SU-DHL-6 (cell line): Measurements from ENCODE around the gene ARL2BP.

ENCODE experiments used
- H2AFZ ChIP-seq: fragments of 200-600 bp; sonication (generic); 2 replicates; pipeline ENCODE4 v1.6.1; 2014; ENCODE audit warnings: low read depth, mild to moderate bottlenecking, moderate library complexity, mixed read lengths, antibody characterized with exemption, low read length; ENCODE audit not compliant: severe bottlenecking
- H3F3A ChIP-seq: fragments of 200-600 bp; shearing (Covaris generic); 2 replicates; pipeline ENCODE4 v1.6.0; 2016; ENCODE audit warnings: antibody characterized with exemption, mild to moderate bottlenecking; ENCODE audit not compliant: insufficient read depth
- H3K27ac ChIP-seq: fragments of 200-600 bp; sonication (generic); 2 replicates; pipeline ENCODE4 v1.5.1; 2016; ENCODE audit warnings: low read depth, mild to moderate bottlenecking, low read length, moderate library complexity, mixed read lengths
- H3K27me3 ChIP-seq: fragments of 200-600 bp; sonication (generic), shearing (Covaris generic); 2 replicates; pipeline ENCODE4 v1.6.0; 2014; ENCODE audit warnings: mild to moderate bottlenecking, low read length
- H3K36me3 ChIP-seq: fragments of 200-600 bp; sonication (generic); 2 replicates; pipeline ENCODE4 v1.6.1; 2014; ENCODE audit warnings: mild to moderate bottlenecking, low read length, mixed read lengths
- H3K4me2 ChIP-seq: fragments of 300-600, 200-600 bp; shearing (Covaris generic), sonication (generic); 2 replicates; pipeline ENCODE4 v1.6.0; 2014; ENCODE audit warnings: low read length, low read depth, mild to moderate bottlenecking; ENCODE audit not compliant: poor library complexity, severe bottlenecking
- H3K4me3 ChIP-seq: fragments of 200-600 bp; sonication (generic); 2 replicates; pipeline ENCODE4 v1.5.1; 2014; ENCODE audit warnings: antibody characterized with exemption, low read length, mild to moderate bottlenecking, mixed read lengths; ENCODE audit not compliant: insufficient read depth, poor library complexity, severe bottlenecking
- H3K79me2 ChIP-seq: fragments of 200-600 bp; sonication (generic); 2 replicates; pipeline ENCODE4 v1.6.1; 2014; ENCODE audit warnings: mild to moderate bottlenecking, low read length, moderate library complexity; ENCODE audit not compliant: insufficient read depth
- H3K9ac ChIP-seq: fragments of 200-600 bp; sonication (generic); 2 replicates; pipeline ENCODE4 v1.7.0; 2014; ENCODE audit warnings: mild to moderate bottlenecking, low read length
- H3K9me2 ChIP-seq: fragments of 200-600 bp; sonication (generic); replicated peaks from 2 replicates; pipeline ENCODE4 v1.6.1; 2014; ENCODE audit warnings: low read length; ENCODE audit not compliant: insufficient read depth
- H3K9me3 ChIP-seq: fragments of 200-600 bp; sonication (generic); 2 replicates; pipeline ENCODE4 v1.6.1; 2014; ENCODE audit warnings: low read length, mixed read lengths; ENCODE audit not compliant: insufficient read depth
- H4K20me1 ChIP-seq: fragments of 200-600 bp; sonication (generic); 2 replicates; pipeline ENCODE4 v1.6.1; 2014; ENCODE audit warnings: low read depth, mild to moderate bottlenecking, antibody characterized with exemption, low read length, moderate library complexity, mixed read lengths
- EZH2phosphoT487 ChIP-seq: fragments of 200-600 bp; sonication (generic), shearing (Covaris generic); conservative IDR thresholded peaks from 2 replicates; pipeline ENCODE4 v1.6.1; 2018; ENCODE audit warnings: mild to moderate bottlenecking, antibody characterized with exemption, low read length, moderate library complexity, mixed read lengths
- TF ChIP-seq, protein P1 (sequence below): fragments of 200-600 bp; sonication (generic); IDR thresholded peaks from one replicate; pipeline ENCODE4 v1.5.1; 2017; ENCODE audit warnings: antibody characterized with exemption, mild to moderate bottlenecking, low read length, moderate library complexity; ENCODE audit not compliant: insufficient read depth, poor library complexity, severe bottlenecking

ARL2BP gene

DNA sequence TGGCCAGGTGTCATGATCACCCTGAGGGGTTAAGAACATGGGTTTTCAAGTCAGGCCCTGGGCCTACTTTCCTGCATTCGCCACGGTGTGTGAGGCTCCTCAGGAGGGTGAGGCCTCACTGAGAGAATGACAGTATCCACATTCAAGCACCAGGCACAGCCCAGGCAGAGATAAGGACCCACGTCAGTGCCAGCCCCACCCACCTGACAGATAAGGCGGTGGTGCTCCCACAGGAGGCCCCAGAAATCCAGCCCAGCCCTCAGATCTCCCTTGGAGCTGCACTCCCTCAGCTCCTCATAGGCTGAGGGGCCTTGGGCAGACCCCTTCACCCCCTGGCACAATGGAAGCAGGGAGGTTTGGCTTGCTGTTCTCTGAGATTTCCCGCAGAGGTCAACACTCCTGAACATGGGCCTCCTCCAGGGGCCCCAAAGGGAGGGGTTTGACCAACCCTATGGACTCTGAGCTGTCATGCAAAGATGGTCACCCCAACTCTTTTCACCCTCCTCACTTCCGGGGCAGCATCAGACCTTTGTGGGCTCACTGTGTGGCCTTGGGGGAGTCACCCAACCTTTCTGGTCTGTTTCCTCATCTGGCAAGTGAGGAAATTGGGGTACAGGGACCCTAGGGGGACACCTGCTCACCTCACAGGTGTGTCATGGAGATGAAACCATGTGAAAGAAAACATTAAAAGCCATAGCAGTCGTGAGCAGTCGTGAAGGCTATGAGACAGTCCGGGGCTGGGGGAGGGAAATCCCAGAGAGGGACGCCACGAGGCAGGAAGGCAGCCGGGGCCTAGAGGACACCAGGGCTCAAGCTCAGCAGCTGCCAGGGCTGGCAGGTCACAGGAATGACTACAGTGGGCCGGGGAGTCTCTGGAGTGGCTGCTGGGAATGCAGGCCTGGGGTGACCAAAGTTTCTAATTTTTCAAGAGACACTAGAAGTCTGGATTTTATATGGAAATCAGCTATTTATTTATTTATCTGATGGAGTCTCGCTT lies 24.0 kb downstream of the ARL2BP start:
- H3K9me2 ChIP-seq, result no peaks in the 10 kb centered on the region
- no peaks in the 10 kb centered on the region for H3K36me3 ChIP-seq
- H3K4me2 ChIP-seq, result no peak overlapping the region
- no peak overlapping the region for H3K4me3 ChIP-seq
- TF ChIP-seq, protein P1, sequence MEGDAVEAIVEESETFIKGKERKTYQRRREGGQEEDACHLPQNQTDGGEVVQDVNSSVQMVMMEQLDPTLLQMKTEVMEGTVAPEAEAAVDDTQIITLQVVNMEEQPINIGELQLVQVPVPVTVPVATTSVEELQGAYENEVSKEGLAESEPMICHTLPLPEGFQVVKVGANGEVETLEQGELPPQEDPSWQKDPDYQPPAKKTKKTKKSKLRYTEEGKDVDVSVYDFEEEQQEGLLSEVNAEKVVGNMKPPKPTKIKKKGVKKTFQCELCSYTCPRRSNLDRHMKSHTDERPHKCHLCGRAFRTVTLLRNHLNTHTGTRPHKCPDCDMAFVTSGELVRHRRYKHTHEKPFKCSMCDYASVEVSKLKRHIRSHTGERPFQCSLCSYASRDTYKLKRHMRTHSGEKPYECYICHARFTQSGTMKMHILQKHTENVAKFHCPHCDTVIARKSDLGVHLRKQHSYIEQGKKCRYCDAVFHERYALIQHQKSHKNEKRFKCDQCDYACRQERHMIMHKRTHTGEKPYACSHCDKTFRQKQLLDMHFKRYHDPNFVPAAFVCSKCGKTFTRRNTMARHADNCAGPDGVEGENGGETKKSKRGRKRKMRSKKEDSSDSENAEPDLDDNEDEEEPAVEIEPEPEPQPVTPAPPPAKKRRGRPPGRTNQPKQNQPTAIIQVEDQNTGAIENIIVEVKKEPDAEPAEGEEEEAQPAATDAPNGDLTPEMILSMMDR, result no peak
- TF ChIP-seq EZH2phosphoT487, result no peak
- no peak overlapping the region for H2AFZ ChIP-seq
- no peaks in the 10 kb centered on the region for H3F3A ChIP-seq
- no peaks in the 10 kb centered on the region for H3K27me3 ChIP-seq
- no peaks in the 10 kb centered on the region for H4K20me1 ChIP-seq
- H3K27ac ChIP-seq, result no peak overlapping the region
- no peak overlapping the region for H3K9ac ChIP-seq
- H3K79me2 ChIP-seq, result no peaks in the 10 kb centered on the region
- H3K9me3 ChIP-seq, result no peaks in the 10 kb centered on the region

DNA sequence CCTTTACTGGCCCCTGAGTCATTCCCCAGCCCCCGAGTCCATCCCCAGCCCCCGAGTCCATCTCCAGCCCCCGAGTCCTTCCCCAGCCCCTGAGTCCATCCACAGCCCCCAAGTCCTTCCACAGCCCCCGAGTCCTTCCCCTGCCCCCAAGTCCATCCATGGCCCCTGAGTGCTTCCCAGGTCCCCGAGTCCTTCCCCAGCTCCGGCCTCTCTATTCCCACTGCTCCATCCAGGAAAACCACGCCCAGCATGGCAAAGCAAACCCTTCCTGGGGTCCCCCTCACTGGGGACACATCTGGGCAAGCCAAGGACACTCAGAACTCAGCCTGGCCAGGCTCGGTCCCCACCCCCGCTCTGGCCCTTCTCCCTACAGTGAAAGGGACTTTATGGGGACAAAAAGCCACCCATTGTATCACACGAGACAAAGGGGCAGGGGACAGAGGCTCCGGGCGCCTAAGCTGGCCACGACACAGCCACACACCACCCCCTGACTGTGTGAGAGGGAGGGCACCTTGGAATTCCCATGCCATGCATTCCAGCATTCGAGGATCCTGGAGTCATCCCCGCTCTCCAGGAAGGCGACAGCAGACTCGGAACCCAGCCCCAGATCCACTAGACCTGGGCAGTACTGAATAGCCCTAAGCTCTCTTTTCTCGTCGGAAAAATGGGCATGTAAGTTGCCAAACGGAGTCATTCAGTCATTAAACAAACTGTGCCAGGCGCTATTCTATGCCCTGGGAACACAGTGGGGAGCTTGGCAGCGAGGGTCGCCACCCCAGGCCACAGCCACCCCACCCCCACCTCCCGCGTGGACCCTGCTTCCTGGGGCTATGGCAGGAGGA lies 25.4 kb downstream of the ARL2BP start:
- H3K4me2 ChIP-seq, result no peak overlapping the region
- no peaks in the 10 kb centered on the region for H3K79me2 ChIP-seq
- H4K20me1 ChIP-seq, result no peaks in the 10 kb centered on the region
- no peaks in the 10 kb centered on the region for H3K36me3 ChIP-seq
- no peak overlapping the region for H3K27ac ChIP-seq
- H3K9ac ChIP-seq, result no peak overlapping the region
- no peaks in the 10 kb centered on the region for H3K9me2 ChIP-seq
- TF ChIP-seq, protein P1, result no peak
- TF ChIP-seq EZH2phosphoT487, result no peak
- H3K9me3 ChIP-seq, result no peaks in the 10 kb centered on the region
- no peak overlapping the region for H2AFZ ChIP-seq
- H3K27me3 ChIP-seq, result no peaks in the 10 kb centered on the region
- H3K4me3 ChIP-seq, result no peak overlapping the region
- H3F3A ChIP-seq, result no peaks in the 10 kb centered on the region

DNA sequence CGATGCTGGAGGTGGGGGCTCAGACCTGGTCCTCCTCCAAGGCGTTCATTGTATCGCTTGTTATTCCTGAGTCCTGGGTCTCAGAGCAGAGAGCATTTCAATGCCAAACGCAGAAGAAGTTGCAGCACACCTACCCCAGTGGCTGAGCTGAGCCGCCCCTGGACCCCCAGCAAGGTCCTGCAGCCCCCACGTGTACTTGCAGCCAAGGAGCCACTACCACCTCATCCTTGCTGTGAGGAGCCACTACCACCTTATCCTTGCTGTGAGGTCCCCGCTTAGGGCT lies 25.9 kb downstream of the ARL2BP start:
- H2AFZ ChIP-seq, result no peak overlapping the region
- no peak overlapping the region for H3K9ac ChIP-seq
- H3K4me3 ChIP-seq, result no peak overlapping the region
- no peaks in the 10 kb centered on the region for H4K20me1 ChIP-seq
- no peaks in the 10 kb centered on the region for H3K36me3 ChIP-seq
- H3K27ac ChIP-seq, result no peak overlapping the region
- no peaks in the 10 kb centered on the region for H3K9me2 ChIP-seq
- H3K79me2 ChIP-seq, result no peaks in the 10 kb centered on the region
- no peaks in the 10 kb centered on the region for H3K9me3 ChIP-seq
- no peak overlapping the region for H3K4me2 ChIP-seq
- H3F3A ChIP-seq, result no peaks in the 10 kb centered on the region
- no peaks in the 10 kb centered on the region for H3K27me3 ChIP-seq
- TF ChIP-seq EZH2phosphoT487, result no peak
- TF ChIP-seq, protein P1, result no peak
